Measurements from ENCODE around the gene TMEM150B. TPM values are rescaled to one million over a fixed set of nuclear protein-coding genes. Genes with fewer than 3 reads are reported as not detected.

TMEM150B gene
- total and polyA plus RNA-seq, 2 of the 4 experiments (the other 2 are of a cell fraction) = not detected

DNA sequence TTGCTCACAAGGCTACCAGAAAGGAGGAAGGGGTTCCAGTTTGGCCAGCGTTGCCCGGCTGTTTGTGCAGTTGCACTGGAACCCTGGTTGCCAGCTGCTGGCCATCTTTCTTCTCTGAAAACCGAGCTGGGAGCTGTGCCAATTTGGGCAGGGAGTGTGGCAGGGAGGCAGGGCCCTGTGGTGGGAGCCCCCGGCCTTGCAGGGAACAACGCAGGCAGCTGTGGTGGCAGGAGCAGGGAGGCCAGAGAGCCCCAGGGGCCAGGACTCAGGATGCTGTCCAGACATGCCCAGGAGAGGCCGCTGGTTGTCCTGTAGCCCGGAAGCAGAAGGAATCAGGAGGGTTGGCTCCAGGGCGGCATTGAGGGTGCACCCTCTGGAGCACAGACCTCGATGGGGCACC is 19.3 kb upstream of the TMEM150B start:
- POLR2A ChIA-PET (ENCODE audit: unreplicated experiment) = no interaction called here

More for the DNA sequence above, 19.3 kb upstream of the TMEM150B start:
- no peak overlapping the region for H2BK5ac ChIP-seq (ENCODE audit: low read depth, low read length, poor library complexity, severe bottlenecking)
- H3K27me3 ChIP-seq (ENCODE audit: control insufficient read depth, insufficient read depth, low read length) = no peaks in the 10 kb centered on the region
- H4K20me1 ChIP-seq (ENCODE audit: insufficient read depth, low read length) = peaks cover 6% of the 10 kb centered on the region
- H3K18ac ChIP-seq (ENCODE audit: low read depth, low read length) = no peak overlapping the region
- dilution Hi-C loops (cut with HindIII; ENCODE audit: low sequenced_read_pairs, unreplicated experiment) = no loop called here
- H3K23ac ChIP-seq (ENCODE audit: low read depth, low read length) = no peak overlapping the region
- no peak overlapping the region for H3K4me2 ChIP-seq (ENCODE audit: low read depth, low read length)
- peaks cover 18% of the 10 kb centered on the region; the same call in 1 of the 2 replicates for H3K36me3 ChIP-seq (ENCODE audit: control insufficient read depth, insufficient read depth, low read length)
- H2AK9ac ChIP-seq (replicated peaks; ENCODE audit: low read depth, low read length, poor library complexity) = peak overlapping the region; percentile 78
- H3K9me1 ChIP-seq (ENCODE audit: insufficient read depth, low read length) = peaks cover 6% of the 10 kb centered on the region; the same call in 1 of the 2 replicates
- WGBS, 2 experiments (ENCODE audit: extremely low coverage in 2 of 2, insufficient read length in 1 of 2) = 67% methylated on average over 6 of the region's 9 CpGs; no CpG with 5 or more reads in 1 of the 2 experiments
- no peak overlapping the region for H2AFZ ChIP-seq (replicated peaks; ENCODE audit: low read length, poor library complexity)
- no peak overlapping the region for H3K9ac ChIP-seq (ENCODE audit: low read depth, low read length)
- in situ Hi-C loops (cut with MboI; ENCODE audit: low sequenced_read_pairs) = no loop called here
- H3K27ac ChIP-seq (ENCODE audit: insufficient read depth, low read length) = no peak overlapping the region
- H2BK15ac ChIP-seq (ENCODE audit: low read depth, low read length) = no peak overlapping the region
- no peaks in the 10 kb centered on the region for H3K9me3 ChIP-seq (ENCODE audit: control insufficient read depth, insufficient read depth, low read length)
- no peak overlapping the region for H4K91ac ChIP-seq (ENCODE audit: insufficient read depth, low read depth, low read length)
- TF ChIP-seq FOS (IDR thresholded peaks at IDR 0.05; ENCODE audit: low read depth, low read length) (no peak), MAZ (IDR thresholded peaks at IDR 0.05; ENCODE audit: borderline replicate concordance, low read depth, low read length) (no peak), MAFK (IDR thresholded peaks at IDR 0.05; ENCODE audit: low read depth, low read length) (no peak), CHD1 (IDR thresholded peaks at IDR 0.05; ENCODE audit: low read depth, low read length) (no peak)
- no peak for DNase-seq
- no peak overlapping the region for H3K56ac ChIP-seq (ENCODE audit: extremely low read depth, insufficient read depth, low read length)
- H3K14ac ChIP-seq (replicated peaks; ENCODE audit: low read depth, low read length) = no peak overlapping the region; the same call in 1 of the 2 replicates
- CTCF ChIA-PET = no interaction called here
- H4K8ac ChIP-seq (ENCODE audit: low read depth in 2 of 2, low read length in 2 of 2) = no peak overlapping the region
- no peak overlapping the region for H3K4me3 ChIP-seq (ENCODE audit: insufficient read depth, low read depth, low read length)
- intact Hi-C loops (cut with micrococcal nuclease) = no loop called here
- ATAC-seq (ENCODE audit: low read depth) = no peak
- H2AK5ac ChIP-seq (ENCODE audit: low read depth, low read length) = no peak overlapping the region
- H2BK120ac ChIP-seq (ENCODE audit: low read depth, low read length) = peak overlapping the region; percentile 23; the same call in 1 of the 2 replicates
- BruUV-seq (replicated peaks) = no TSS peak
- H3K4me1 ChIP-seq (ENCODE audit: control insufficient read depth, insufficient read depth, low read length) = peaks cover 10% of the 10 kb centered on the region
- 0 out of 2 replicates have a peak overlapping the region, but pooled peaks have one; percentile 43 for H2BK20ac ChIP-seq (ENCODE audit: low read depth, low read length)
- H3K4ac ChIP-seq (ENCODE audit: low read depth, low read length) = peak overlapping the region; percentile 27
- H3K79me1 ChIP-seq (ENCODE audit: low read depth in 1 of 2, low read length in 2 of 2) = peaks cover 4 to 17% of the 10 kb centered on the region in 2 experiments; a peak in 3 of 4 replicates
- H4K5ac ChIP-seq (ENCODE audit: low read depth, low read length) = no peak overlapping the region

Measured in IMR-90 (cell line).